Hematopoietic multipotent progenitor cell treated with erythropoietin and hydrocortisone succinate and interleukin-3 and kit ligand, for 4 days (in vitro differentiated cells): Measurements from ENCODE around the gene TMEM179.
"Not testable (repeated sequence)": the region's sequence is repeated elsewhere in the genome, so short reads cannot be mapped to it uniquely, and the experiment has no call there.

Source experiments
- DNase-seq: peaks from one replicate; pipeline ENCODE4 v3.0.0-alpha.2; 2015

TMEM179 gene

GRCh38 chr14:104636846-104637545, 32.4 kb upstream of the TMEM179 start:
- not testable (repeated sequence) for DNase-seq

DNA sequence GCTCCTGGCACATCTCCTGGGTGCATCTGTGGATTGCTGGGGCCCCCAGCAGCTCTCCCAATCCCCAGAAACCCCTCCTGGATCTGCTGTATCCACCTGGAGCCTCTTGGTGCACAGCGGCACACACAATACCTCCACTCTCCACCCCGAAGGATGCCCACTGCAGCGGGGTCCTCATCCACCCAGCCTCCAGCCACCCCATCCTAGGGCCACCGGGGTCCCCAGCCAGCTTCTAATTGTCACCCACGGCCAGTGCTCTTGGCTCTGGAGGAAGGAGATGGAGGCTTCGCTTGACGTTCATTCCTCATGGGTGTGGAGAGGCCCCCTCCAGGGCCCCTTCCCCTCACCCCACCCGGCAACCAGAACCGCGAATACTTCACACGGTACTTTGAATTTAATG, 31.6 kb upstream of the TMEM179 start:
- DNase-seq: no peak

GRCh38 chr14:104635717-104636116, 31.1 kb upstream of the TMEM179 start:
- no peak for DNase-seq

GRCh38 chr14:104634886-104635570, 30.5 kb upstream of the TMEM179 start:
- DNase-seq: no peak

GRCh38 chr14:104634138-104634760, 29.7 kb upstream of the TMEM179 start:
- DNase-seq: no peak

- DNase-seq: no peak
These were observed 28.9 kb upstream of the TMEM179 start for GRCh38 chr14:104633276-104634137.

DNA sequence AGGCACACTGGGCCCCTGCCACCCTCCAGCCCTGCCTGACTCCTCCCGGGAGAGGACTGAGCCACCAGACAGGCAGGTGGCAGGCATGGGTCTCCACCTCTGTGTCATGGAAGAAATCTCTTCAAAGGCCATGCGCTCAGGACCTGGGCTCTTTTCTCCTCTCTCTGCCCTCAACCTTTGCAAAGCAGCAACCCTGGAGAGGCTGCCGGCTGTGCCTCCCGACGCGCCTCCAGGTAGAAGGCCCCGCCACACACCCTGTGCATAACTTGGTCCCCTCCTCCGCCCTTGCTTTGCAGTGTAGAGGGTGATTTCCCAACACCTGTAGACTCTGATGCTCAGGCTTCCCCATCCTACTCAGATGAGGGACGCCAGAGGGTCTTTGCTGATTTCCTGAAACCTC, 28.2 kb upstream of the TMEM179 start:
- DNase-seq: no peak

GRCh38 chr14:104624939-104625338, 20.4 kb upstream of the TMEM179 start:
- no peak for DNase-seq

DNA sequence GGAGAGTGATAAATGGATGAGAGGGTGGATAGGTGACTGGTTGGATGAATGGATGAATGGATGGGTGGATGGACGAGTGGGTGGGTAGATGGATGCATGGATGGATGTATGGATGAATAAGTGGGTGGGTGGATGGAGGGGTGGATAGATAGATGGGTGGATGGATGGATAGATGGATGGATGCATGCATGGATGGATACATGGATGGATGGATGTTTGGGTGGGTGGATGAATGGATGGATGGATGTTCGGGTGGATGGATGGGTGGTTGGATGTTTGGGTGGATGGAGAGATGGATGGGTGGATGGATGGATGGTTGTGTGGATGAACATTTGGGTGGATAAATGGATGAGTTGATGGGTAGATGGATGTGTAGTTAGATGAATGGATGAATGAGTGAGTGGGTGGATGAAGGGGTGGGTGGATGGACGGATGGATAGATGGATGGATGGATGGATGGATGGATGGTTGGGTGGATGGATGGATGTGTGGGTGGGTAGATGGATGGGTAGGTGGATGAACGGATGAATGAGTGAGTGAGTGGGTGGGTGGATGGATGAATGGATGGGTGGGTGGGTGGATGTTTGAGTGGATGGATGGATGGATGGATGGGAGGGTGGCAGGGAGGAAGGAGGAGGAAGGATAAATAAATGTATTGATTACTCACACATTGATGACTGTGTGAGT, 9.7 kb upstream of the TMEM179 start:
- no peak for DNase-seq

DNA sequence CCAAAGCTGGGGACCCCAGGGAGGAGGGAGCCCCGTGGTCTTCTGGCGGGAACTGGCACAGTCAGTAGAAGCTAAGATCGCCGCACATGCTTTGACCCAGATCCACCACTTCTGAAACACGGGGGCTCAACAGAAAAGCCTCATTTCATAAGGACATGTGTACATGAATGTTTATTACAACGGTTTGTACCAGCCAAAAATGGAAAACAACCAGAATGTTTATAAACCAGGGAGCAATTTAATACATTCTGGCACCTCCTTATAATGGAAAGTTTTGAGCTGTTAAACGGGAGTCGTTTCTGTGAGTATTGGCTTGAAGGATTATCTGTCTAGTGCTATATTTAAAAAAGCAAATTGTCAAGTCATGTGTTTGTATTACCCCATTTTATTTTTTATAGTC, 7.3 kb upstream of the TMEM179 start:
- DNase-seq: no peak

- no peak for DNase-seq
These were observed 6.3 kb upstream of the TMEM179 start for GRCh38 chr14:104610749-104611310.

DNA sequence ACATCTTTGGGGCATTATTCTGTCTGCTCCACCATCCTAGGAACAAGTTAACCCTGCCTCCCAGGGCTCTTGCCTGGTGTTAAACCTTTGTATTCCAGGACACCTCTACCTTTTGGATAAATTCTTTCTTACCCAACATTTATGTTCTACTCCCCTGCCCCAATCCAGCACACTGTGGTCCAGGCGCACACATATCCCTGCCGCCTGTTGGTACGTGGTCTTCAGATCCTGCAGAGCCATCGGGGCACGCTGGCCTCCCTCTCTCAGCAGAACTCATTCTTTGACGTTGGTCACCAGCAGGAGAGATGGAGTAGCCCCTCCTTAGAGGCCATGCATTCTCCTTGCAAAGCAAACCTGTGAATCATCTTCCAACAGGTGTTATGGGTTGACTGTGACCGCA, 5.1 kb upstream of the TMEM179 start:
- DNase-seq: no peak

DNA sequence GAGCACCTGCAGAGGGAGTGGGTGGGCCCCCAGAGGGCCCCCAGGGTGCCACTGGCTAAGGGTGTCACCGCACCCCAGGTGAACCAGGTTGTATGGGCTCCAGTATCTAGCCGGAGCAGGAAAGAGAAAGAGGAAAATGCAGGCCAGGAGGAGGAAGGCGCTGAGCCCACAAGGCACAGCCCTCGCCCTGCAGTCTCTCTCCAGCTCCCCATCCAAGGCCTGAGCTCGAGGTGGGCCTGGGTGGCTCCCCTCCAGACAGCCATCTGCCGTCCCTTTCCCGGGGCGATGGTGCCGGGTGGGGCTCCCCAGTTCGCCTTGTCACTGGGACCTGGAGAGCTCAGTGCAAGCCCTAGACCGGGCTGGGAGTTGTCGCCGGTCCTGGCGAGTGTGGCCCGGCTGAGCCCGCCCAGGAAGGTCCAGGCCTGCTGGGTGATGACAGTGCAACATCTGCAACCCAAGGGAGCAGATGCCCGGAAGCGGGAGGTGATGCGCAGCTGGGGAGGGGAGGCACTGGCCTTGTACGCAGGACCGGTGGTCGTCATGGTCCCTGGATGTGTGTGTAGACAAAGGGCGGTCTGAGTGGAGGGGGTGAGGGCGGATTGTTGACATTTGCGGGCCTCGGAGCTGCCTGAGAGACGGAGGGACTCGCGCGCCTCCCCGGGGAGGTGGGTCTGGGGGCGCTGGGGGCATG, 716 bp downstream of the TMEM179 start:
- no peak for DNase-seq

GRCh38 chr14:104602933-104603325, 1.6 kb downstream of the TMEM179 start:
- no peak for DNase-seq

GRCh38 chr14:104602315-104602932, 2.1 kb downstream of the TMEM179 start:
- DNase-seq: no peak

DNA sequence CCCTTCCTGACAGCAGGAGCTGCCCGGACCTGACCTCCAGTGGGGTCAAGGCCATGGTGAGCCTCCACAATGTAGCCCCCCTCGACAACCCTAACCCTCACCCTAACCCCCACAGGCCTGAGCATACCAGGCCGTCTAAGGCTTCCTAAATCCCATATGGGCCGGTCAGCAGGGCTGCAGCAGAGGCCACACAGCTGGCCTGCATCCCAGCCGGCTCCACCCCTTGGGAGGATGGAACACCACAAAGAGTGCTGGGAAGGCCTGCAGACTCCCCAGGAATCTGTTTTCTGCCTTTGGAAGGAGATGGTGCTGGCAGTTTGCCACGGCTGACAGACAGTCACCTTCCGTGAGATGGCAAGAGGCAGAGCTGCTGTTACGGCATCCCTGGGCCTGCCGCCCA, 2.8 kb downstream of the TMEM179 start:
- no peak for DNase-seq

- no peak for DNase-seq
These were observed 3.8 kb downstream of the TMEM179 start for GRCh38 chr14:104600805-104601204.

DNA sequence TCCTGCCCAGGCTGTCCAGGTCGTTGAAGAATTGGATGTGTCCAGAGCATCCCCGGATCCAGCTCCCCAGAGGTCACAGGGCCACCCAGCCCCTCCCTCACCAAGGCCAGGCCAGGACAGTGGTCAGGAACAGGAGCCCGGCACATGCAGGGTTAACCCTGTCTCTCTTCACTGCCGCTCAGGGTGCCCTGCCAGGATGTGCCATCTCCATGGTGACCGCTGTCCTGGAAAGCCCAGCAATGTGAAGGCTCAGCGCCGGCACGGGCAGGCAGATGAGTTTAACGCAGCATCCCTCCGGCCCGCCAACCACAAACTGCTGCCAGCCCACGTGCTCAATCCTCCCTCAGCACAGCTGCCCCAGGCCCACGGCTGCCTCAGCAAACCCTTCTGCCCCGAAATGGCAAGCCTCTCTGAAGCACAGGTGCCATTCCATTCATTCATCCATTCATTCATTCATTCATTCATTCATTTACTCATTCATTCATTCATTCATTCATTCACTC, 4.4 kb downstream of the TMEM179 start:
- DNase-seq: peak; percentile 21

- DNase-seq: no peak
These were observed 5.1 kb downstream of the TMEM179 start for GRCh38 chr14:104599446-104599845.

GRCh38 chr14:104598910-104599273, 5.7 kb downstream of the TMEM179 start:
- DNase-seq: no peak
